Panc1 (cell line): ENCODE data around the gene ALDH1B1. TPM values are rescaled to one million over a fixed set of nuclear protein-coding genes. Genes with fewer than 3 reads are reported as not detected.

Experiments used
- ATAC-seq: fragments of 200-7000 bp; cut with Tn5 transposase; 2 replicates; pipeline ENCODE4 v1.9.1; 2020; ENCODE audit warnings: mild to moderate bottlenecking, moderate library complexity
- BruUV-seq: library from RNA; stranded (reverse); fragments of 400-500 nt; replicated peaks from 2 replicates; lab custom pipeline; 2021; lab: Mats Ljungman, UMichigan
- CTCF ChIA-PET: fragments of 300-600 bp; sonication (Branson Sonifier 250); formaldehyde crosslinking; loops from one replicate; lab custom pipeline; 2022; ENCODE audit warnings: antibody characterized with exemption; lab: Charles Lee
- POLR2A ChIA-PET: fragments of 300-600 bp; sonication (Branson Sonifier 250); formaldehyde crosslinking; loops from one replicate; lab custom pipeline; 2022; ENCODE audit warnings: antibody characterized with exemption; lab: Charles Lee
- DNase-seq: peaks from one replicate; pipeline ENCODE4 v3.0.0-alpha.2; 2010; ENCODE audit warnings: low read depth, low spot score
- H3K27ac ChIP-seq: 2 replicates; pipeline ENCODE4 v1.5.1; 2011; ENCODE audit warnings: mild to moderate bottlenecking, low read length, inconsistent platforms
- H3K27me3 ChIP-seq: fragments of 200-500 bp; sonication (Bioruptor generic); 2 replicates; pipeline ENCODE4 v1.6.0; 2014; ENCODE audit warnings: low read length, inconsistent platforms; ENCODE audit not compliant: control insufficient read depth, insufficient read depth
- H3K36me3 ChIP-seq: fragments of 200-500 bp; sonication (Bioruptor generic); 2 replicates; pipeline ENCODE4 v1.5.1; 2014; ENCODE audit warnings: inconsistent platforms, mild to moderate bottlenecking, low read length, moderate library complexity; ENCODE audit not compliant: control insufficient read depth, insufficient read depth
- H3K4me1 ChIP-seq: 2 replicates; pipeline ENCODE4 v1.5.1; 2011; ENCODE audit warnings: inconsistent platforms, mild to moderate bottlenecking, low read length, moderate library complexity; ENCODE audit not compliant: control insufficient read depth, insufficient read depth
- H3K4me3 ChIP-seq, 2 experiments: 2 replicates each; pipeline ENCODE4 v1.5.1; 2011 to 2012; ENCODE audit warnings: low read depth in 2 of 2, low read length in 2 of 2, mild to moderate bottlenecking in 2 of 2, inconsistent platforms in 1 of 2, moderate library complexity in 1 of 2
- H3K9me3 ChIP-seq: fragments of 200-500 bp; sonication (Bioruptor generic); 2 replicates; pipeline ENCODE4 v1.5.1; 2014; ENCODE audit warnings: low read depth, mild to moderate bottlenecking, inconsistent platforms, low read length, moderate library complexity; ENCODE audit not compliant: control insufficient read depth, insufficient read depth
- CTCF ChIP-seq: fragments of 450-650 bp; IDR thresholded peaks from 2 replicates; pipeline ENCODE4 v1.5.1; 2017; ENCODE audit warnings: mild to moderate bottlenecking
- POLR2AphosphoS5 ChIP-seq: IDR thresholded peaks from 2 replicates; pipeline ENCODE4 v1.6.1; 2012; ENCODE audit warnings: mild to moderate bottlenecking, low read depth, low read length, moderate library complexity
- REST ChIP-seq, 2 experiments: IDR thresholded peaks; 2 replicates each; pipeline ENCODE4 v1.6.1; 2011 to 2012; ENCODE audit warnings: low read depth in 2 of 2, control low read depth in 1 of 2, low read length in 1 of 2, mild to moderate bottlenecking in 1 of 2, moderate library complexity in 1 of 2; ENCODE audit not compliant: insufficient read depth in 1 of 2
- SIN3A ChIP-seq: IDR thresholded peaks from 2 replicates; pipeline ENCODE4 v1.6.1; 2012; ENCODE audit warnings: low read depth, mild to moderate bottlenecking, low read length, moderate library complexity, borderline replicate concordance; ENCODE audit not compliant: insufficient read depth
- TCF7L2 ChIP-seq: IDR thresholded peaks from 2 replicates; pipeline ENCODE4 v1.6.1; 2011; ENCODE audit warnings: mild to moderate bottlenecking, low read depth, low read length, inconsistent platforms
- in situ Hi-C: cut with HindIII; loops from 2 replicates; pipeline ENCODE4 v1.10.0; 2016; ENCODE audit warnings: low sequenced_read_pairs, low pct_unique_long_range_greater_than_20kb
- intact Hi-C: fragments of 100-400 bp; cut with micrococcal nuclease; formaldehyde crosslinking; loops from one replicate; pipeline ENCODE4 v1.10.0; 2022; ENCODE audit not compliant: unreplicated experiment
- total RNA-seq: library from RNA; stranded (reverse); gene quantifications from one replicate; pipeline ENCODE4 v1.2.1, GENCODE V29; 2021; ENCODE audit not compliant: unreplicated experiment

ALDH1B1 gene
- total RNA-seq, 1 experiment from 2014 or later: 34.2 TPM

GRCh38 chr9:38347271-38347671 lies 45.2 kb upstream of the ALDH1B1 start:
- Histone ChIP-seq H3K4me3 (no peak overlapping the region), H3K27ac (no peak overlapping the region), H3K9me3 (no peaks in the 10 kb centered on the region), H3K36me3 (no peaks in the 10 kb centered on the region), H3K27me3 (no peaks in the 10 kb centered on the region), H3K4me1 (no peaks in the 10 kb centered on the region)
- CTCF ChIA-PET: no interaction called here
- TF ChIP-seq CTCF (no peak), POLR2AphosphoS5 (no peak), TCF7L2 (no peak), REST (IDR thresholded peaks at IDR 0.05; ENCODE audit: insufficient read depth in 1 of 2, low read depth in 2 of 2, low read length in 1 of 2) (no peak), SIN3A (no peak)
- no TSS peak for BruUV-seq
- POLR2A ChIA-PET: no interaction called here
- intact Hi-C loops (no loop called here), in situ Hi-C loops (no loop called here)
- no peak for ATAC-seq
- DNase-seq: no peak

GRCh38 chr9:38347946-38348345 lies 44.6 kb upstream of the ALDH1B1 start:
- in situ Hi-C loops: no loop called here
- Histone ChIP-seq H3K27me3 (no peaks in the 10 kb centered on the region), H3K4me3 (no peak overlapping the region), H3K36me3 (no peaks in the 10 kb centered on the region), H3K4me1 (no peaks in the 10 kb centered on the region), H3K9me3 (no peaks in the 10 kb centered on the region), H3K27ac (no peak overlapping the region)
- DNase-seq: no peak
- CTCF ChIA-PET: no interaction called here
- no peak for ATAC-seq
- no TSS peak for BruUV-seq
- intact Hi-C loops: no loop called here
- TF ChIP-seq POLR2AphosphoS5: no peak
- no peak for TF ChIP-seq SIN3A
- TF ChIP-seq REST (IDR thresholded peaks at IDR 0.05; ENCODE audit: insufficient read depth in 1 of 2, low read depth in 2 of 2, low read length in 1 of 2): no peak
- no peak for TF ChIP-seq TCF7L2
- no peak for TF ChIP-seq CTCF
- POLR2A ChIA-PET: no interaction called here
